ENCODE data around the gene IL1B. TPM values are rescaled to one million over a fixed set of nuclear protein-coding genes. Genes with fewer than 3 reads are reported as not detected.

Gene IL1B
- total RNA-seq, 1 experiment from 2014 or later: not detected

DNA sequence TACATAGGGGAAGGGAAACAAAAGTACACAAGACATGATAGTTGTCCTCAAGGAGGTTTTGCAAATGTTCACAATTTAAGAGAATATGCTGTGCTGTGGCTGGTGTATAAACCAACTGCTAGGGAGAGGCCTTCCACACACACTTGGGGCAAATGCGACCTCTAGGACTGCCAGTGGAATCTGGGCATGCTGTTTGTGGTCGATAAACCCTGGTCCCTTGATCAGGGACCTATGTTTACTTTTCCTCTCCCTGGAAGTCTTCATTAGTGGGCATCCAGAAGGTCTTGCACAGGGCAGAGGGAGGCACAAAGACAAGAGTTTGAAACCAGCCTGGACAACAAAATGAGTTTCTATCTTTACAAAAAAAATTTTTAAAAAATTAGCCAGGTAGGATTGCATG, 7.3 kb upstream of the IL1B start:
- DNase-seq (ENCODE audit: low read depth, low spot score): no peak
- no TSS peak for BruUV-seq (replicated peaks)
- POLR2A ChIA-PET: no interaction called here
- Histone ChIP-seq H3K9me3 (ENCODE audit: control insufficient read depth, insufficient read depth, low read depth, low read length) (no peaks in the 10 kb centered on the region), H3K27ac (ENCODE audit: low read length) (no peak overlapping the region), H3K27me3 (ENCODE audit: control insufficient read depth, insufficient read depth, low read length) (no peaks in the 10 kb centered on the region; the same call in 1 of the 2 replicates), H3K4me1 (ENCODE audit: control insufficient read depth, insufficient read depth, low read length) (no peaks in the 10 kb centered on the region), H3K4me3 (ENCODE audit: low read depth in 2 of 2, low read length in 2 of 2) (no peak overlapping the region), H3K36me3 (ENCODE audit: control insufficient read depth, insufficient read depth, low read length) (no peaks in the 10 kb centered on the region)
- CTCF ChIA-PET: no interaction called here
- TF ChIP-seq TCF7L2 (IDR thresholded peaks at IDR 0.05; ENCODE audit: low read depth, low read length): no peak
- TF ChIP-seq, protein P1, sequence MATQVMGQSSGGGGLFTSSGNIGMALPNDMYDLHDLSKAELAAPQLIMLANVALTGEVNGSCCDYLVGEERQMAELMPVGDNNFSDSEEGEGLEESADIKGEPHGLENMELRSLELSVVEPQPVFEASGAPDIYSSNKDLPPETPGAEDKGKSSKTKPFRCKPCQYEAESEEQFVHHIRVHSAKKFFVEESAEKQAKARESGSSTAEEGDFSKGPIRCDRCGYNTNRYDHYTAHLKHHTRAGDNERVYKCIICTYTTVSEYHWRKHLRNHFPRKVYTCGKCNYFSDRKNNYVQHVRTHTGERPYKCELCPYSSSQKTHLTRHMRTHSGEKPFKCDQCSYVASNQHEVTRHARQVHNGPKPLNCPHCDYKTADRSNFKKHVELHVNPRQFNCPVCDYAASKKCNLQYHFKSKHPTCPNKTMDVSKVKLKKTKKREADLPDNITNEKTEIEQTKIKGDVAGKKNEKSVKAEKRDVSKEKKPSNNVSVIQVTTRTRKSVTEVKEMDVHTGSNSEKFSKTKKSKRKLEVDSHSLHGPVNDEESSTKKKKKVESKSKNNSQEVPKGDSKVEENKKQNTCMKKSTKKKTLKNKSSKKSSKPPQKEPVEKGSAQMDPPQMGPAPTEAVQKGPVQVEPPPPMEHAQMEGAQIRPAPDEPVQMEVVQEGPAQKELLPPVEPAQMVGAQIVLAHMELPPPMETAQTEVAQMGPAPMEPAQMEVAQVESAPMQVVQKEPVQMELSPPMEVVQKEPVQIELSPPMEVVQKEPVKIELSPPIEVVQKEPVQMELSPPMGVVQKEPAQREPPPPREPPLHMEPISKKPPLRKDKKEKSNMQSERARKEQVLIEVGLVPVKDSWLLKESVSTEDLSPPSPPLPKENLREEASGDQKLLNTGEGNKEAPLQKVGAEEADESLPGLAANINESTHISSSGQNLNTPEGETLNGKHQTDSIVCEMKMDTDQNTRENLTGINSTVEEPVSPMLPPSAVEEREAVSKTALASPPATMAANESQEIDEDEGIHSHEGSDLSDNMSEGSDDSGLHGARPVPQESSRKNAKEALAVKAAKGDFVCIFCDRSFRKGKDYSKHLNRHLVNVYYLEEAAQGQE (IDR thresholded peaks at IDR 0.05; ENCODE audit: insufficient read depth in 1 of 2, low read depth in 2 of 2, low read length in 1 of 2): no peak
- TF ChIP-seq, protein P2, sequence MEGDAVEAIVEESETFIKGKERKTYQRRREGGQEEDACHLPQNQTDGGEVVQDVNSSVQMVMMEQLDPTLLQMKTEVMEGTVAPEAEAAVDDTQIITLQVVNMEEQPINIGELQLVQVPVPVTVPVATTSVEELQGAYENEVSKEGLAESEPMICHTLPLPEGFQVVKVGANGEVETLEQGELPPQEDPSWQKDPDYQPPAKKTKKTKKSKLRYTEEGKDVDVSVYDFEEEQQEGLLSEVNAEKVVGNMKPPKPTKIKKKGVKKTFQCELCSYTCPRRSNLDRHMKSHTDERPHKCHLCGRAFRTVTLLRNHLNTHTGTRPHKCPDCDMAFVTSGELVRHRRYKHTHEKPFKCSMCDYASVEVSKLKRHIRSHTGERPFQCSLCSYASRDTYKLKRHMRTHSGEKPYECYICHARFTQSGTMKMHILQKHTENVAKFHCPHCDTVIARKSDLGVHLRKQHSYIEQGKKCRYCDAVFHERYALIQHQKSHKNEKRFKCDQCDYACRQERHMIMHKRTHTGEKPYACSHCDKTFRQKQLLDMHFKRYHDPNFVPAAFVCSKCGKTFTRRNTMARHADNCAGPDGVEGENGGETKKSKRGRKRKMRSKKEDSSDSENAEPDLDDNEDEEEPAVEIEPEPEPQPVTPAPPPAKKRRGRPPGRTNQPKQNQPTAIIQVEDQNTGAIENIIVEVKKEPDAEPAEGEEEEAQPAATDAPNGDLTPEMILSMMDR (IDR thresholded peaks at IDR 0.05): no peak
- no peak for TF ChIP-seq POLR2AphosphoS5 (IDR thresholded peaks at IDR 0.05; ENCODE audit: low read depth, low read length)
- TF ChIP-seq SIN3A (IDR thresholded peaks at IDR 0.05; ENCODE audit: borderline replicate concordance, insufficient read depth, low read depth, low read length): no peak
- in situ Hi-C loops (cut with HindIII; ENCODE audit: low pct_unique_long_range_greater_than_20kb, low sequenced_read_pairs): no loop called here
- intact Hi-C loops (cut with micrococcal nuclease; ENCODE audit: unreplicated experiment): no loop called here
- no peak for ATAC-seq

DNA sequence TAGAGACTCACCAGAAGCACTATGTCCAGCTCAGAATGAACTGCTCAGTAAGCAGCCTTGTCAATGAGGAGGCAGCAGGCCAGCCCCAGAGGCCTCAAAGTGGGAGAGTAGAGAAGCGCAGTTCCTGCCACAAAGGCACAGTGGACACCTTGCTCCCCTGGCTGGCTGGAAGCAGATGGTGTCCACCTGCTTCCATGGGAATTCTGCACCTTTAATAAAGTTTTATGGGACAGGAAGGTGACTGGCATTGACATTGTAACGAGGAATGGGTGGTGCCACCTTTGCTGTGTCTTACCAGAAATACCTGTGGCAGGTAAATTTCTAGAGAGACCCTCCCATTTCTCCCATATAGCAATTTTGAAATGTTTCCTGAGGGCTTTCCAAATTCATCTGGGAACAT, 6.7 kb upstream of the IL1B start:
- BruUV-seq (replicated peaks): no TSS peak
- TF ChIP-seq SIN3A (IDR thresholded peaks at IDR 0.05; ENCODE audit: borderline replicate concordance, insufficient read depth, low read depth, low read length) (no peak), TCF7L2 (IDR thresholded peaks at IDR 0.05; ENCODE audit: low read depth, low read length) (no peak), POLR2AphosphoS5 (IDR thresholded peaks at IDR 0.05; ENCODE audit: low read depth, low read length) (no peak)
- TF ChIP-seq, protein P1 (IDR thresholded peaks at IDR 0.05; ENCODE audit: insufficient read depth in 1 of 2, low read depth in 2 of 2, low read length in 1 of 2): no peak
- TF ChIP-seq, protein P2 (IDR thresholded peaks at IDR 0.05): no peak
- H3K4me3 ChIP-seq (ENCODE audit: low read depth in 2 of 2, low read length in 2 of 2): no peak overlapping the region
- no peak overlapping the region for H3K27ac ChIP-seq (ENCODE audit: low read length)
- DNase-seq (ENCODE audit: low read depth, low spot score): no peak
- POLR2A ChIA-PET: no interaction called here
- H3K9me3 ChIP-seq (ENCODE audit: control insufficient read depth, insufficient read depth, low read depth, low read length): no peaks in the 10 kb centered on the region
- CTCF ChIA-PET: no interaction called here
- H3K36me3 ChIP-seq (ENCODE audit: control insufficient read depth, insufficient read depth, low read length): no peaks in the 10 kb centered on the region
- ATAC-seq: no peak
- H3K4me1 ChIP-seq (ENCODE audit: control insufficient read depth, insufficient read depth, low read length): no peaks in the 10 kb centered on the region
- intact Hi-C loops (cut with micrococcal nuclease; ENCODE audit: unreplicated experiment): no loop called here
- no peaks in the 10 kb centered on the region; the same call in 1 of the 2 replicates for H3K27me3 ChIP-seq (ENCODE audit: control insufficient read depth, insufficient read depth, low read length)
- in situ Hi-C loops (cut with HindIII; ENCODE audit: low pct_unique_long_range_greater_than_20kb, low sequenced_read_pairs): no loop called here
